ENCODE results near the gene GLRX5.

DNA sequence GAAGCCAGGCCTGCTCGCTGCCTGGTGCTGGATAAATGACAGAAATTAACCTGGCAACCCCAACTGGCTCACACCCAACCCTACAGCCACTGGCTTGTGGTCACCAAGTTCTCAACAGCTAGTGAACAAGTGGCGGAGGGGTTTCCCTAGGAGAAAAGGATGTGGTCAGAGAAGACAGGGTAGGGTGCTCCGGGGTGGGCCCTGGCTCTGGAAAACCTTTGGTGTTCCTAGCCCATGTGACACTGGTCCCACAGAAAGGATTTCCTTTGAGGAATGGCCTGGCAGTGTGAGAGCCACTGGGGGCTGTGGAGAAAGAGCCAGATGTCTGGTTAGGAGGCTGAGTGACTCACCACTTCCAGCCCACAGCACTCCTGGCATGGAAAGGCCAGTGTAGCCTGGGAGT is 27.1 kb upstream of the GLRX5 start:
- TF ChIP-seq, protein P1, sequence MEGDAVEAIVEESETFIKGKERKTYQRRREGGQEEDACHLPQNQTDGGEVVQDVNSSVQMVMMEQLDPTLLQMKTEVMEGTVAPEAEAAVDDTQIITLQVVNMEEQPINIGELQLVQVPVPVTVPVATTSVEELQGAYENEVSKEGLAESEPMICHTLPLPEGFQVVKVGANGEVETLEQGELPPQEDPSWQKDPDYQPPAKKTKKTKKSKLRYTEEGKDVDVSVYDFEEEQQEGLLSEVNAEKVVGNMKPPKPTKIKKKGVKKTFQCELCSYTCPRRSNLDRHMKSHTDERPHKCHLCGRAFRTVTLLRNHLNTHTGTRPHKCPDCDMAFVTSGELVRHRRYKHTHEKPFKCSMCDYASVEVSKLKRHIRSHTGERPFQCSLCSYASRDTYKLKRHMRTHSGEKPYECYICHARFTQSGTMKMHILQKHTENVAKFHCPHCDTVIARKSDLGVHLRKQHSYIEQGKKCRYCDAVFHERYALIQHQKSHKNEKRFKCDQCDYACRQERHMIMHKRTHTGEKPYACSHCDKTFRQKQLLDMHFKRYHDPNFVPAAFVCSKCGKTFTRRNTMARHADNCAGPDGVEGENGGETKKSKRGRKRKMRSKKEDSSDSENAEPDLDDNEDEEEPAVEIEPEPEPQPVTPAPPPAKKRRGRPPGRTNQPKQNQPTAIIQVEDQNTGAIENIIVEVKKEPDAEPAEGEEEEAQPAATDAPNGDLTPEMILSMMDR (IDR thresholded peaks at IDR 0.05), result no peak
- TF ChIP-seq POLR2A (IDR thresholded peaks at IDR 0.05) (no peak), POLR2AphosphoS5 (IDR thresholded peaks at IDR 0.05) (no peak), EP300 (IDR thresholded peaks at IDR 0.05) (no peak)
